Astrocyte (in vitro differentiated cells and primary cell): Measurements from ENCODE around the gene BECN2. TPM values are rescaled to one million over a fixed set of nuclear protein-coding genes. Genes with fewer than 3 reads are reported as not detected.

Experiments
- DNase-seq: peaks from one replicate; pipeline ENCODE4 v3.0.0-alpha.2; 2010; ENCODE audit warnings: low read depth
- FAIRE-seq: peaks from 2 replicates; lab custom pipeline; 2011; peaks lifted over from hg19 to GRCh38; lab: Jason Lieb, UNC
- H2AFZ ChIP-seq: 2 replicates; pipeline ENCODE4 v1.6.0; 2012; ENCODE audit warnings: low read depth, low read length, inconsistent platforms
- H3K27ac ChIP-seq: 2 replicates; pipeline ENCODE4 v1.5.1; 2011; ENCODE audit warnings: low read depth, low read length, inconsistent platforms
- H3K27me3 ChIP-seq: 2 replicates; pipeline ENCODE4 v1.6.0; 2011; ENCODE audit warnings: low read length, inconsistent platforms; ENCODE audit not compliant: insufficient read depth
- H3K36me3 ChIP-seq: 2 replicates; pipeline ENCODE4 v1.5.1; 2011; ENCODE audit warnings: low read length, inconsistent platforms; ENCODE audit not compliant: insufficient read depth
- H3K4me1 ChIP-seq: 2 replicates; pipeline ENCODE4 v1.5.1; 2011; ENCODE audit warnings: low read length, inconsistent platforms; ENCODE audit not compliant: insufficient read depth
- H3K4me2 ChIP-seq: 2 replicates; pipeline ENCODE4 v1.6.0; 2012; ENCODE audit warnings: low read length, inconsistent platforms
- H3K4me3 ChIP-seq: 2 replicates; pipeline ENCODE4 v1.5.1; 2011; ENCODE audit warnings: low read depth, mild to moderate bottlenecking, low read length, inconsistent platforms; ENCODE audit not compliant: insufficient read depth
- H3K79me2 ChIP-seq: 2 replicates; pipeline ENCODE4 v1.6.0; 2012; ENCODE audit warnings: mild to moderate bottlenecking, low read length, inconsistent platforms; ENCODE audit not compliant: insufficient read depth
- H3K9ac ChIP-seq: 2 replicates; pipeline ENCODE4 v1.6.0; 2012; ENCODE audit warnings: mild to moderate bottlenecking, low read length, inconsistent platforms
- H3K9me3 ChIP-seq: 2 replicates; pipeline ENCODE4 v1.5.1; 2012; ENCODE audit warnings: low read depth, mild to moderate bottlenecking, low read length, inconsistent platforms; ENCODE audit not compliant: insufficient read depth
- H4K20me1 ChIP-seq: 2 replicates; pipeline ENCODE4 v1.6.0; 2012; ENCODE audit warnings: low read length, inconsistent platforms; ENCODE audit not compliant: insufficient read depth
- H3K27ac Mint-ChIP-seq: one replicate; pipeline ENCODE4 v1.8.0; 2021; ENCODE audit warnings: mild to moderate bottlenecking, mixed read lengths; ENCODE audit not compliant: unreplicated experiment
- H3K27me3 Mint-ChIP-seq: one replicate; pipeline ENCODE4 v1.8.0; 2021; ENCODE audit warnings: low read depth, mixed read lengths; ENCODE audit not compliant: unreplicated experiment
- H3K36me3 Mint-ChIP-seq: one replicate; pipeline ENCODE4 v1.8.0; 2021; ENCODE audit warnings: low read depth, mixed read lengths; ENCODE audit not compliant: unreplicated experiment
- H3K4me1 Mint-ChIP-seq: one replicate; pipeline ENCODE4 v1.8.0; 2021; ENCODE audit warnings: low read depth, mixed read lengths; ENCODE audit not compliant: unreplicated experiment
- H3K4me3 Mint-ChIP-seq: one replicate; pipeline ENCODE4 v1.8.0; 2021; ENCODE audit warnings: mild to moderate bottlenecking, moderate library complexity, mixed read lengths; ENCODE audit not compliant: unreplicated experiment
- H3K9me3 Mint-ChIP-seq: one replicate; pipeline ENCODE4 v1.8.0; 2021; ENCODE audit warnings: mild to moderate bottlenecking, mixed read lengths; ENCODE audit not compliant: unreplicated experiment
- EZH2 ChIP-seq: IDR thresholded peaks from 2 replicates; pipeline ENCODE4 v1.6.1; 2012; ENCODE audit warnings: mild to moderate bottlenecking, low read length, inconsistent platforms; ENCODE audit not compliant: insufficient read depth
- total RNA-seq: library from RNA; stranded (reverse); gene quantifications from 2 replicates; pipeline ENCODE4 v1.2.1, GENCODE V29; 2021
- TF ChIP-seq, protein P1 (sequence below): IDR thresholded peaks from 2 replicates; pipeline ENCODE4 v1.5.1; 2011; ENCODE audit warnings: low read depth, mild to moderate bottlenecking, inconsistent platforms, low read length, moderate library complexity; ENCODE audit not compliant: insufficient read depth

BECN2 gene
- total RNA-seq, 1 donor from 2014 or later, result not detected

DNA sequence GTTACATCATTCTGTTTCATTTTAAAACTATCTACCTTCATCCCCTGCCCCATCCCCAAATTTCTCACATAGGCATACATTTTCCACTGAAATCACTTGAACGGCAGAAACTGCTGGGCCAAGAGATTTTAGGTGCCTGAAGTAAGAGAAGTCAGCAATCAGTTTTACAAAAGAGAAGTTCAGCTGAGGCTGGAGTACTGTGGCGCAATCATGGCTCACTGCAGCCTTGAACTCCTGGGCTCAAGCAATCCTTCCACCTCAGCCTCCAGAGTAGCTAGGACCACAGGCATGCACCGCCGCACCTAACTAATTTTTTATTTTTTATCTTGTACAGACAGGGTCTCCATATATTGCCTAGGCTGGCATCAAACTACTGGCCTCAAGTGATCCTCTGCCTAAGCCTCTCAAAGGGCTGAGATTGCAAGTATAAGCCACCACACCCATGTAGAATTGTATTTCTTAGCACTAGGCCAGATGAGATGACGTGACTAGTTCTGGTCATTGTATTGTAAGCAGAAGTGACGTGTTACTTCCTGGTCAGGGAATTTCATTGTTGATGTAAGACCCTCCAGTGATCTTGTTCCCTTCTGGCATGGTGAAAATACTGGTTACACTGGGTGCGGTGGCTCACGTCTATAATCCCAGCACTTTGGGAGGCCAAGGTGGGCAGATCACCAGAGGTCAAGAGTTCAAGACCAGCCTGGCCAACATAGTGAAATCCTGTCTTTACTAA, 7.1 kb downstream of the BECN2 start:
- H3K4me1 Mint-ChIP-seq, result no peaks in the 10 kb centered on the region
- no peaks in the 10 kb centered on the region for H3K27me3 Mint-ChIP-seq
- Histone ChIP-seq H2AFZ (no peak overlapping the region), H4K20me1 (no peaks in the 10 kb centered on the region), H3K4me1 (no peaks in the 10 kb centered on the region), H3K9ac (no peak overlapping the region), H3K9me3 (no peaks in the 10 kb centered on the region), H3K27ac (no peak overlapping the region), H3K4me2 (no peak overlapping the region), H3K4me3 (no peak overlapping the region), H3K79me2 (no peaks in the 10 kb centered on the region), H3K27me3 (no peaks in the 10 kb centered on the region), H3K36me3 (no peaks in the 10 kb centered on the region)
- FAIRE-seq, result no peak
- no peak for TF ChIP-seq EZH2
- TF ChIP-seq, protein P1, sequence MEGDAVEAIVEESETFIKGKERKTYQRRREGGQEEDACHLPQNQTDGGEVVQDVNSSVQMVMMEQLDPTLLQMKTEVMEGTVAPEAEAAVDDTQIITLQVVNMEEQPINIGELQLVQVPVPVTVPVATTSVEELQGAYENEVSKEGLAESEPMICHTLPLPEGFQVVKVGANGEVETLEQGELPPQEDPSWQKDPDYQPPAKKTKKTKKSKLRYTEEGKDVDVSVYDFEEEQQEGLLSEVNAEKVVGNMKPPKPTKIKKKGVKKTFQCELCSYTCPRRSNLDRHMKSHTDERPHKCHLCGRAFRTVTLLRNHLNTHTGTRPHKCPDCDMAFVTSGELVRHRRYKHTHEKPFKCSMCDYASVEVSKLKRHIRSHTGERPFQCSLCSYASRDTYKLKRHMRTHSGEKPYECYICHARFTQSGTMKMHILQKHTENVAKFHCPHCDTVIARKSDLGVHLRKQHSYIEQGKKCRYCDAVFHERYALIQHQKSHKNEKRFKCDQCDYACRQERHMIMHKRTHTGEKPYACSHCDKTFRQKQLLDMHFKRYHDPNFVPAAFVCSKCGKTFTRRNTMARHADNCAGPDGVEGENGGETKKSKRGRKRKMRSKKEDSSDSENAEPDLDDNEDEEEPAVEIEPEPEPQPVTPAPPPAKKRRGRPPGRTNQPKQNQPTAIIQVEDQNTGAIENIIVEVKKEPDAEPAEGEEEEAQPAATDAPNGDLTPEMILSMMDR, result no peak
- no peaks in the 10 kb centered on the region for H3K9me3 Mint-ChIP-seq
- H3K36me3 Mint-ChIP-seq, result no peaks in the 10 kb centered on the region
- H3K4me3 Mint-ChIP-seq, result no peak overlapping the region
- H3K27ac Mint-ChIP-seq, result no peak overlapping the region
- DNase-seq, result peak; percentile 18

DNA sequence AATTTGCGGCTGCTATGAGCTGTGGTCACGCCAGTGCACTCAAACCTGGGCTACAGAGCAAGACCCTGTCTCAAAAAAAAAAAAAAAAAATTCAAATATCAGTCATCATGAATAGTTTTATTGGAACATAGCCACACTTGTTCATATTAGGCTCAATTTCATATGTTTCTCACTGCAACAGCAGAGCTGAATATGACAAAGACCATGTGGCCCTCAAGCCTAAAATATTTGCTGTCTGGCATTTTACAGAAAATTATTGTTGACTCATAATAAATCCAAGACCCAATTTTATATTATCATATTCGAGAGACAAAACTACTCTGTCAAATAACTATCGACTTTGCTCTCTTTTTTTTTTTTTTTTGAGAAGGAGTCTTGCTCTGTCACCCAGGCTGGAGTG, 11.0 kb downstream of the BECN2 start:
- H3K9ac ChIP-seq, result no peak overlapping the region
- DNase-seq (no peak), FAIRE-seq (no peak)
- Mint-ChIP-seq H3K27ac (no peak overlapping the region), H3K4me1 (peaks cover 14% of the 10 kb centered on the region), H3K4me3 (no peak overlapping the region), H3K36me3 (no peaks in the 10 kb centered on the region), H3K9me3 (no peaks in the 10 kb centered on the region), H3K27me3 (no peaks in the 10 kb centered on the region)
- H3K27me3 ChIP-seq, result no peaks in the 10 kb centered on the region
- H3K36me3 ChIP-seq, result no peaks in the 10 kb centered on the region
- no peak overlapping the region for H3K27ac ChIP-seq
- H3K4me1 ChIP-seq, result peaks cover 13% of the 10 kb centered on the region
- H2AFZ ChIP-seq, result no peak overlapping the region
- no peaks in the 10 kb centered on the region for H4K20me1 ChIP-seq
- no peak overlapping the region for H3K4me2 ChIP-seq
- no peaks in the 10 kb centered on the region for H3K9me3 ChIP-seq
- H3K79me2 ChIP-seq, result no peaks in the 10 kb centered on the region
- no peak overlapping the region for H3K4me3 ChIP-seq
- no peak for TF ChIP-seq EZH2
- TF ChIP-seq, protein P1, result no peak

DNA sequence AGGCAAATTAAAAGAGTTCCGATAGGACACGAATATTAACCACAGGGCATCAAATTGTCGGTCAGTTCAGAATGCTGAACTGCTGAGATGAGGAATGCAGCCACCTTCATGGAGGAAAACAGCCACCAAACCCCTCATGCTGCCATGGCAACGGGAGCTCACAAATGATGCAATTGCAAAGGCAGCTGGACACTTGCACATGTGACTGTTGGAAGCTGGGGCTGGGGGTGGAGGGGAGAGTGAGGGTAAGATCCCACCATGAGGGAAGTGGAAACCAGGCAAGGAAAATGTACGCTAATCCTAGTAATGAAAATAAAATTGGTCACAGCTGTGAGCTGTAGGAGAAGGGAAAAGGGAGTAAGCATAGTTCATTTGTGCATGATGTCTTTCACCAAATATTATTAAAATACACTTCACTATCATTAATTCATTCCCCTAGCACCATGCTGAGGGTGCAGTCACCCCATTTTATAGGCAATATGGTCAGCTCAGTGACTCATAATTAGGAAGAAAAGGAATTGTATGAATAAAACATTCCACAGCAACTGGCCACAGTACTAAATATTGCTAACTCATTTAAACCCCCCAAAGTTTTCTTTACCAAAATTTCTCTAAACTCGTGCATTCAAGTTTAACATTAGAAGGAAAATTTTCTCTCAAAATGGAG, 15.3 kb downstream of the BECN2 start:
- TF ChIP-seq, protein P1, result no peak
- no peak for TF ChIP-seq EZH2
- no peak overlapping the region for H3K27ac ChIP-seq
- no peaks in the 10 kb centered on the region for H4K20me1 ChIP-seq
- H2AFZ ChIP-seq, result peak overlapping the region; percentile 52
- peak overlapping the region; percentile 90 for H3K27ac Mint-ChIP-seq
- H3K27me3 Mint-ChIP-seq, result no peaks in the 10 kb centered on the region
- H3K9me3 ChIP-seq, result no peaks in the 10 kb centered on the region
- H3K4me1 ChIP-seq, result peaks cover 15% of the 10 kb centered on the region
- no peaks in the 10 kb centered on the region for H3K36me3 Mint-ChIP-seq
- H3K4me3 Mint-ChIP-seq, result no peak overlapping the region
- peak overlapping the region; percentile 40 for H3K4me2 ChIP-seq
- H3K4me1 Mint-ChIP-seq, result peaks cover 14% of the 10 kb centered on the region
- DNase-seq (peak; percentile 78), FAIRE-seq (no peak)
- H3K4me3 ChIP-seq, result peak overlapping the region; percentile 2
- no peaks in the 10 kb centered on the region for H3K79me2 ChIP-seq
- H3K9me3 Mint-ChIP-seq, result no peaks in the 10 kb centered on the region
- peak overlapping the region; percentile 5 for H3K9ac ChIP-seq
- no peaks in the 10 kb centered on the region for H3K36me3 ChIP-seq
- H3K27me3 ChIP-seq, result no peaks in the 10 kb centered on the region
